Neuronal stem cell (in vitro differentiated cells): ENCODE results near the gene WFDC13. TPM values are rescaled to one million over a fixed set of nuclear protein-coding genes. Genes with fewer than 3 reads are reported as not detected.

ENCODE experiments used
- DNase-seq: peaks from one replicate; pipeline ENCODE4 v3.0.0-alpha.2; 2013; ENCODE audit warnings: low spot score
- H2AFZ ChIP-seq: one replicate; pipeline ENCODE4 v1.6.1; 2013; ENCODE audit warnings: mild to moderate bottlenecking, low read length, inconsistent platforms
- H2AK5ac ChIP-seq: 2 replicates; pipeline ENCODE4 v1.6.1; 2013; ENCODE audit warnings: low read depth, mild to moderate bottlenecking, inconsistent platforms, low read length, moderate library complexity, mixed read lengths
- H2BK120ac ChIP-seq: 2 replicates; pipeline ENCODE4 v1.6.1; 2013; ENCODE audit warnings: low read depth, mild to moderate bottlenecking, inconsistent platforms, low read length, moderate library complexity, mixed read lengths
- H2BK12ac ChIP-seq: one replicate; pipeline ENCODE4 v1.6.1; 2013; ENCODE audit warnings: low read length, inconsistent platforms
- H2BK15ac ChIP-seq: 2 replicates; pipeline ENCODE4 v1.6.1; 2013; ENCODE audit warnings: mild to moderate bottlenecking, low read length, inconsistent platforms, mixed read lengths
- H2BK5ac ChIP-seq: one replicate; pipeline ENCODE4 v1.6.1; 2013; ENCODE audit warnings: inconsistent platforms, mild to moderate bottlenecking, low read length, moderate library complexity
- H3K14ac ChIP-seq: one replicate; pipeline ENCODE4 v1.6.1; 2013; ENCODE audit warnings: low read length, inconsistent platforms
- H3K18ac ChIP-seq: 2 replicates; pipeline ENCODE4 v1.6.1; 2013; ENCODE audit warnings: low read length, inconsistent platforms
- H3K23ac ChIP-seq: 2 replicates; pipeline ENCODE4 v1.6.1; 2013; ENCODE audit warnings: low read depth, mild to moderate bottlenecking, mixed read lengths, low read length, inconsistent platforms; ENCODE audit not compliant: poor library complexity
- H3K27ac ChIP-seq: replicated peaks from 3 replicates; pipeline ENCODE4 v1.5.1; 2013; ENCODE audit warnings: low read length, inconsistent platforms
- H3K27me3 ChIP-seq, 3 experiments: 2 replicates each; pipeline ENCODE4 v1.6.1; 2013; ENCODE audit warnings: low read length in 3 of 3, mild to moderate bottlenecking in 2 of 3, inconsistent platforms in 1 of 3, low read depth in 1 of 3, mixed read lengths in 1 of 3, moderate library complexity in 1 of 3; ENCODE audit not compliant: control insufficient read depth in 3 of 3, insufficient read depth in 3 of 3
- H3K36me3 ChIP-seq, 2 donors: replicated peaks in 1 of 2; 2 replicates each; pipeline ENCODE4 v1.6.1; 2013; ENCODE audit warnings: low read length in 2 of 2; ENCODE audit not compliant: control insufficient read depth in 2 of 2, insufficient read depth in 2 of 2
- H3K4ac ChIP-seq: 2 replicates; pipeline ENCODE4 v1.6.1; 2013; ENCODE audit warnings: inconsistent platforms, mild to moderate bottlenecking, low read length, moderate library complexity
- H3K4me1 ChIP-seq, 2 donors: 1 replicate in 1 of 2; 2 replicates in 1 of 2; pipeline ENCODE4 v1.6.1; 2013; ENCODE audit warnings: low read length in 2 of 2, low read depth in 1 of 2; ENCODE audit not compliant: control insufficient read depth in 2 of 2, insufficient read depth in 1 of 2
- H3K4me2 ChIP-seq: one replicate; pipeline ENCODE4 v1.6.1; 2013; ENCODE audit warnings: mild to moderate bottlenecking, low read length, inconsistent platforms; ENCODE audit not compliant: insufficient read depth, poor library complexity, severe bottlenecking
- H3K4me3 ChIP-seq, 2 donors: 2 replicates each; pipeline ENCODE4 v1.5.1; 2013; ENCODE audit warnings: low read length in 2 of 2, mild to moderate bottlenecking in 2 of 2, inconsistent platforms in 1 of 2, moderate library complexity in 1 of 2
- H3K79me1 ChIP-seq: one replicate; pipeline ENCODE4 v1.6.1; 2013; ENCODE audit warnings: low read depth, mild to moderate bottlenecking, inconsistent platforms, low read length, moderate library complexity
- H3K9ac ChIP-seq: one replicate; pipeline ENCODE4 v1.6.1; 2013; ENCODE audit warnings: mild to moderate bottlenecking, low read depth, low read length, inconsistent platforms; ENCODE audit not compliant: poor library complexity
- H3K9me3 ChIP-seq, 2 donors: replicated peaks in 1 of 2; 2 replicates each; pipeline versions ENCODE3 to v1.6.1; 2013; ENCODE audit warnings: low read length in 2 of 2, mild to moderate bottlenecking in 2 of 2, inconsistent platforms in 1 of 2, low read depth in 1 of 2, mixed read lengths in 1 of 2, moderate library complexity in 1 of 2; ENCODE audit not compliant: control insufficient read depth in 2 of 2, insufficient read depth in 1 of 2
- H4K8ac ChIP-seq: one replicate; pipeline ENCODE4 v1.6.1; 2013; ENCODE audit warnings: low read depth, mild to moderate bottlenecking, inconsistent platforms, low read length, moderate library complexity
- H4K91ac ChIP-seq: one replicate; pipeline ENCODE4 v1.6.1; 2013; ENCODE audit warnings: low read length, low read depth, mild to moderate bottlenecking, inconsistent platforms; ENCODE audit not compliant: poor library complexity
- WGBS, 2 donors: extraction: QIAGEN DNeasy Blood & Tissue Kit; methylation state at CpG; one replicate each; pipeline ENCODE4 v1.1.7; 2013; ENCODE audit warnings: missing lambda C conversion rate in 2 of 2, mixed read lengths in 1 of 2; ENCODE audit not compliant: insufficient read length in 2 of 2, insufficient replicate concordance in 1 of 2; ENCODE audit errors: extremely low coverage in 2 of 2; 5-methylcytosine and 5-hydroxymethylcytosine counted together
- small RNA-seq: library from polyadenylated mRNA; stranded (forward); fragments of <200 nt; extraction: miRNeasy Mini kit (QIAGEN cat#:217004); gene quantifications from one replicate; pipeline ENCODE3, GENCODE V24; 2013; ENCODE audit not compliant: insufficient read depth

The WFDC13 gene

DNA sequence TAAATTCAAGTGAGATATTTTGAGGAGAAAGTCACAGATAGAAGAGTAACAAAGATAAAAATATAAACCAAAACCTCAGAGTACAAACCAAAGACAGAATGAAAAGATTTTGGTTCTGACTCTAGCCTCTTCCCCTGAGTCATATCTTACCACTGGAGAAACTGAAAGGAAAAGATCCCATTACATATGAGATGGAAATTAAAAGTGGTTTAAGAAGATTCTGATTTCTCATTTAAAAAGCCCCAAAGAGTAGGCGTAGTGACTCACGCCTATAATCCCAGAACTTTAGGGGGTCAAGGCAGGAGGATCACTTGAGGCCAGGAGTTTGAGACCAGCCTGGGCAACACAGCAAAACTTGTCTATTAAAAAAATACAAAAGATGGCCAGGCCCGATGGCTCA lies 50.9 kb downstream of the WFDC13 start:
- H3K79me1 ChIP-seq, result no peaks in the 10 kb centered on the region
- no peak overlapping the region for H2AK5ac ChIP-seq
- no peak overlapping the region for H3K18ac ChIP-seq
- H3K27me3 ChIP-seq, result peaks cover 0 to 10% (median 0%) of the 10 kb centered on the region in 3 experiments
- no peak overlapping the region for H3K27ac ChIP-seq
- no peaks in the 10 kb centered on the region for H3K36me3 ChIP-seq
- H3K4me2 ChIP-seq, result no peak overlapping the region
- H2BK5ac ChIP-seq, result no peak overlapping the region
- WGBS, 2 donors, result no CpG with 5 or more reads among the region's 3 CpGs
- H3K4me3 ChIP-seq, result no peak overlapping the region
- H2BK12ac ChIP-seq, result no peak overlapping the region
- H3K23ac ChIP-seq, result no peak overlapping the region
- no peak overlapping the region for H3K9ac ChIP-seq
- H3K9me3 ChIP-seq, result no peaks in the 10 kb centered on the region
- H4K8ac ChIP-seq, result no peak overlapping the region
- H3K4ac ChIP-seq, result no peak overlapping the region
- H2BK15ac ChIP-seq, result no peak overlapping the region
- DNase-seq, result no peak
- no peak overlapping the region for H2AFZ ChIP-seq
- H3K14ac ChIP-seq, result no peak overlapping the region
- H2BK120ac ChIP-seq, result no peak overlapping the region
- H3K4me1 ChIP-seq, result no peaks in the 10 kb centered on the region
- no peak overlapping the region for H4K91ac ChIP-seq

DNA sequence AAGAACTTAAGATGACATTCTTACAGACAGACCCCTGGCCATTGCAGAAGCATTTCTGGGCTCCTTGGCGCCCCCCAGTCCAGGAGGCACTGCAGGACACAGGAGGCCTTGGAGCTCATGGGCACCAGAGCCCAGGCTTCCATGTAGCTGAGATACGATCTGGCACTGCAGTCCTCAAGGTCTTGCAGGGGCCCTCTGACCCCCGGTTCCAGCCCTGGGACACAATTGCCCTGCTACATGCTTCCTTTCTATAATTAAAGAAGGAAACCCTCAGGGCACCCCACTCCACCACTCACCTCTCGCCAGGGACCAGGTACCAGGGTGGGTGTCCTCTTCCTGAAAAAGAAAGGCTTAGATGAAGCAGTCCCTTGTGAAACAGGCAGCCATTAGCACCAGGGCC lies 56.3 kb downstream of the WFDC13 start:
- Histone ChIP-seq H3K27ac (no peak overlapping the region), H3K27me3 (no peaks in the 10 kb centered on the region), H2BK15ac (no peak overlapping the region), H2BK12ac (no peak overlapping the region), H4K91ac (no peak overlapping the region), H2BK5ac (no peak overlapping the region), H3K14ac (no peak overlapping the region), H3K9ac (no peak overlapping the region), H2BK120ac (no peak overlapping the region), H3K23ac (no peak overlapping the region), H3K36me3 (no peaks in the 10 kb centered on the region), H2AK5ac (no peak overlapping the region), H3K4ac (no peak overlapping the region), H3K9me3 (no peaks in the 10 kb centered on the region), H4K8ac (no peak overlapping the region), H3K4me2 (no peak overlapping the region), H3K18ac (no peak overlapping the region), H3K4me3 (no peak overlapping the region), H3K79me1 (no peaks in the 10 kb centered on the region), H3K4me1 (no peaks in the 10 kb centered on the region), H2AFZ (no peak overlapping the region)
- no peak for DNase-seq
- WGBS, 2 donors, result no CpG with 5 or more reads among the region's 4 CpGs

Small RNA genes lying within 50 kb of the gene (small RNA-seq; reads per million reads assigned to genes)
- gene MIR3617 (not detected), gene SPINT5P (not detected)
